ENCODE results near the gene ZNF831.

The ZNF831 gene

DNA sequence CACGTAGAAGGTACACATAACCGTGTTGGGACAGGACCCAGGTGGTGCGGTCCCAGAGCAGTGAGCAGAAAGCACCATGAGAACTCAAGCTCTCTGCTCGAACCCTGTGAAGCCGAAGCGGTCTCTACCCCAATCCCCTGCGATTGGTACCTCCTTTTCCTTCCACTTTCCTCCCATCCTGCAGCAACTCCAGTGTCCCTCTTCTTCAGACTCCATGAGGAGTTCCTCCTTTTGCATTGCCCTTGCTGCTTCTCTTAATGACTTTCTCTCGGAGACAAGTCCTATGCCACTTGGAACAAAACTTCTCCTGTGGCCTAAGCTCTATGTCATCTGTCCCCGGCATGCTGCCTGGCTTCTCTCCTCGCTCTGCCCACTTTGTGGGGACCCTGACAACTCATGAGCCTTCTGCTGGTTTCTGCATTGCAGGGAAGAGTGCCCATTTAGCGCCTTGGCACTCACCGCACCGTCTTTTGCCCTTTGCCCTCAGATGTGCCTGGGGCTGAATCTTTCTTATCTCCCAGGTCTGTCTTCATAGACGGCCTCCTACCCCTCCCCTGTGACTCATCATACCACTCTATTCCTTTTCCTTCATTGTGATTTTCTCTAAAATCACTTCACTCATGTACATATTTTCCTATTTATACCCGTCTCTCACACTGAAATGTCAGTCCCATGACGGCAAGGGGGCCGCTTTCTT is 9.2 kb upstream of the ZNF831 start:
- DNase-seq (ENCODE audit: low read depth, low spot score): no peak
- H3K27ac ChIP-seq: no peak overlapping the region

DNA sequence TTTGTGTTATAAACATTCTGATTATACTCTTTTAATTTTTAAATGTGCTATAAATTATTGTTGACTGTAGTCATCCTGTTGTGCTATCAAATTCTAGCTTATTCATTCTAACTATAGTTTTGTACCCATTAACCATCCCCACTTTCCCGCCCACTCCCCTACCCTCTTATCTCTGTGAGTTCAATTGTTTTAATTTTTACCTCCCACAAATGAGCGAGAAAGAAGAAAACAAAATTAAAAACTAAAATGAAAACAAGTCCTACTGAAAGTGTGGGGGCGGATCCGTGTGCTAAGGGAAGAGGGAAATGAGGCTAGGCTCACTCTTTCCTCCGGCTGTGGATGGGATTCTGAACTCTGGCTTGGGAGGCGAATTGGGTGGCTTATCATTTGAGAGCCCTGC is 6.6 kb upstream of the ZNF831 start:
- H3K27ac ChIP-seq: no peak overlapping the region
- DNase-seq (ENCODE audit: low read depth, low spot score): no peak

DNA sequence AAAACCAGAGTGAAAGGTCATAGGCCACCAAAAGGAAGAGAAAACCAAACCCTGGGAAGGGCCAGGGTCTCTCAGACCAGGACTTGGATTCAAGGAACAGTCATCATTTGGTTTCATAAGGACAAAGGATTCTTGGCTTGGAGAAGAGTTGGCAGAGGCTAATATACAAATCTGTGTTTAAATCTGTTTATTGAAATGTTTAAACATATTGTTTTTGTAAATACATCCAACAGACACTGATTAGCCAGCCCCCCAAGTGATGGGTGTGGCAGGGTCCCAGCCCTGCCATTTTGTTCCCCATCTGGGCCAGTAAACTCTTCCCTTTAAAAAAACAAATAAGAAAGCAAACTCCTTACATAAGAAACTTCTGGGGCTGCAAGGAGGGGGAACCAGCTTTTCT is 6.1 kb upstream of the ZNF831 start:
- H3K27ac ChIP-seq: no peak overlapping the region

DNA sequence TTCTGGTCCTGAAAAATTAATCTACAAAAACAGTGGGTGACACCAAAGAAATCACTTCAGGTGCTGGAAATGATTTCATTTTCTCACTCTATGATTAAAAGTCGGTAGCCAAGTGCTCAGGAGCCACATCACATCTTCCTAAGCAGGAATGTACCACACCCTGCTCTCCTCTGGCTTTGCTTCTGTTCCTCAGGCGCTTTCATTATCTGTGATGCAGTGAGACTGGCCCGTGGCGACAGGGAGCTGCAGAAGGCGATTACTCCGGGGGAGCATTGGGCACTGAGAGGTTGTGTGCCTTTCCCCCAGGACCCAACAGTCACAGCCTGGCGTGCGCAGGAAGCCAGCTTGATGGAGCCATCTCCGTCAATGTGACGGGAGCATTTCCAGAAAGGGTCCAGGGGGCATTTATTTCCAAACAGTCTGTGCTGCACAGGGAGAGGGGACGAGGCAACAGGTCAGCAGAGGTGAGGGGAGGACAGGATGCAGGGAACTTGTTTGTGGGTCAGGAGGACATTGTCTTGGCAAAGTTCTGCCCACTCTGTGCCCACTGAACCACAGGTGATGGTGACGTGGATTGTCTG is 5.6 kb upstream of the ZNF831 start:
- DNase-seq (ENCODE audit: low read depth, low spot score): no peak
- H3K27ac ChIP-seq: no peak overlapping the region

More for the DNA sequence above, 6.1 kb upstream of the ZNF831 start:
- DNase-seq (ENCODE audit: low read depth, low spot score): no peak

DNA sequence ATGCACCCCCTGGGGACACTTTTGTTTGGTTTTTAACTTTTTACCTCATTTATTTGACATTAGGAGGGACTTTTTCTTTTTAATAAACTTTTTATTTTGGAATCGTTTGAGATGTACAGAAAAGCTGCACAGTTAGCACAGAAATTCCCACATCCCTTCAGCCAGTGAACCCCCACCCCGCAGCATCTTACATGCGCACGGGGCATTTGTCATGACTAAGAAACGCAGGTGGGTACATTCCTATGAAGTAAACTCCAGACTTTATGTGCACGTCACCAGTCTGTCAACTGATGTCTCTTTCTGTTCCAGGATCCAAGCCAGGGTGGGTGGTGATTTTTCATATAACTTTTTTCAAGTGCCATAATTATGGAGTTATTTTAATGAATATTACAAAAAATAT is 4.9 kb upstream of the ZNF831 start:
- H3K27ac ChIP-seq: no peak overlapping the region
- DNase-seq (ENCODE audit: low read depth, low spot score): no peak

DNA sequence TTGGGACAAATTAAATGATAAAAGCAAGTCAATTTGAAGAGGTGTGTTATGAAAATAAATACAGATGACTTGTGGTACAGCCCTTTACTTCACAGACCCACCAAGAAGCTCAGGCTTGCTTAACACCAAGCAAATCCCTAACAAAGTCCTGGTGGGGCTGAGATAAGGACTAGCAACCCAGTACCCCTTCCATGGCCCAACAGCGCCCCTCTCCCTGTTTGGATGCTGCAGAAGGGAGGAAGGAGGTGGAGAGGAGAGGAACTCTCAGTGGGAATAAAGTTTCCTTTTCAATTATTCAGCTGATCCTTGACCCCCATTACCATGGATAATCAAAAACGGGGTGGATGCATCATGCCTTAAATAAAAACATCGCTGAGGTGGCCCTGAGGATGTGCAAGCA is 4.5 kb upstream of the ZNF831 start:
- no peak for DNase-seq (ENCODE audit: low read depth, low spot score)
- H3K27ac ChIP-seq: no peak overlapping the region

DNA sequence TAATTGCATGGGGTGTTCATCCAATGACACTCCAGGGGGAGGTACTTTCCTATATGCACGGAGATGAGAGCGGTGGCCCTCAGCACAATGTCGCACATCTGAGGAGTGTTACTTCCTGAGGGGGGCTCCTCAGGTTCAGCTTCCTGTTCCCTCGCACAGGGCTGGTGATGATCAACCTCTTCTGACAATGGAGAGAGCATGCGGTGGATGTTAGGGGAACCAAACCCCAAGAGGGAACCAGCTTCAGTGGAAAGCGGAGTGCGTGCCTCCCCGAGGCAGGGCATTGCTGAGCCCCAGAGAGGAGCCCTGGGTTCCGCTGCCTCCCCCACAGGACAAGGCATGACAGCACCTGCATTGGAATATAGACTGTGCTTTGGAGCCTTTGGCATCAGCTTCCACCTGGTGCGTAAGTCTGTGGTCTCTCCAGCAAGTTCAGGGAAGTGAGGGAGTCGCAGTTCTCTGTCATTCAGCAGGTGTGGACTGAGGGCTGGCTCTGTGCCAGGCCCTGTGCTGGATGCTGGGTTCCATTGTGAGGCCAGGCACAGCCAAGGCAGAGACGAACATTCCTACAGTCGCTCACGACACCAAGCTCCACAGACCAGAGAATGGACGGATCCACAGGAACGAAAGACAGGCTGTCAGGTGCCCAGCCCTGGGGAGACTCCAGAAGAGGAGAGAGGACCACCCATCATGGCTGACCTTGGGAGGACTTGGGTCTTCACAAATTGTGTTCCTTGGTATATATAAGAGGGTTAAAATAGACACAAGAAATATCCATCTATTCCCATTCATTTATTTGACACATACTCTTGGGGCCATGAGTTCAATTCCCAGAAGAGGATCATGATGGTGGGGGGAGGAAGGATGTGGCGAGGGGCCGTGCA is 3.9 kb upstream of the ZNF831 start:
- no peak for DNase-seq (ENCODE audit: low read depth, low spot score)
- no peak overlapping the region for H3K27ac ChIP-seq

GRCh38 chr20:59160389-59161115 is 3.1 kb upstream of the ZNF831 start:
- H3K27ac ChIP-seq: no peak overlapping the region
- no peak for DNase-seq (ENCODE audit: low read depth, low spot score)

GRCh38 chr20:59161721-59162120 is 1.9 kb upstream of the ZNF831 start:
- no peak for DNase-seq (ENCODE audit: low read depth, low spot score)
- H3K27ac ChIP-seq: no peak overlapping the region

GRCh38 chr20:59164686-59165391 is 1.2 kb downstream of the ZNF831 start:
- no peak overlapping the region for H3K27ac ChIP-seq
- no peak for DNase-seq (ENCODE audit: low read depth, low spot score)

DNA sequence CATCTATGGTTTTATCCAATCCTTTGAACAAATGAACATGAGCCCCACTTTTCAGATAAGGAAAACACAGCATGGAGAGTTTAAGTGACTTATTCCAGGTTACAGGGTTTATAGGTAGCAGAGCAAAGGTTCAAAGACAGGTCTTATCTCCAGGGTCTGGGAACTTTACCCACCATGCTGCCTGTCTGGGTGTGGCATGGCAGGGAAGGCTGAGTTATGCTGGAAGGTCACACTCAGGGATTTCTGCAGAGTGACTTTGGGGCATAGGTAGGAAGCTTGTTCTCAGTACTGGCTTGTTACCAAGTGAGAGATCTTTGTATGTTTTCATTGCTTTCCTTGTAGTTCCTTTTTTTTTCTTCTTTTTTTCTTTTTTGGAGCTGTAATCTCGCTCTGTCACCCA is 1.8 kb downstream of the ZNF831 start:
- no peak overlapping the region for H3K27ac ChIP-seq
- DNase-seq (ENCODE audit: low read depth, low spot score): no peak

GRCh38 chr20:59165891-59166709 is 2.5 kb downstream of the ZNF831 start:
- DNase-seq (ENCODE audit: low read depth, low spot score): no peak
- no peak overlapping the region for H3K27ac ChIP-seq

- DNase-seq (ENCODE audit: low read depth, low spot score): no peak
- no peak overlapping the region for H3K27ac ChIP-seq
These were observed 7.1 kb downstream of the ZNF831 start for GRCh38 chr20:59170406-59171349.

DNA sequence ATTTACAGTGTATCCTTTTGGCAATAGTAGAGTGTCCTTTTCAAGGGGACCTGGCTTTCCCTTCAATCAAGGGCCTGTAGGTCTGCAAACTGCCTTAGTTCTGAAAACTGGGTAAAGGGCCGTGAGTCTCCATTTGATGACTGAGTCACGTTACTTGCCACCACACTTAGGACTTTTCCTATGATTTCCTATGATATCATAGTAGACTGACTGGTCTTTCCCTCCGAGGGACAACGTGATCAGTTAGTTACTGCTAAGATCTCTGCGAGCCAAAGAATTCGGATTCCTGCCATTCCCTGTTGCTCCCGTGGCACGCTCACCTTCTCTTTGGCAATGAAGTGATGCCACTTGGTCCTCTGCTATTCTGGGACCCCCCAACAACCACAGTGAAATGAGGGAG is 8.4 kb downstream of the ZNF831 start:
- DNase-seq (ENCODE audit: low read depth, low spot score): no peak
- no peak overlapping the region for H3K27ac ChIP-seq

- no peak for DNase-seq (ENCODE audit: low read depth, low spot score)
- H3K27ac ChIP-seq: no peak overlapping the region
These were observed 10.4 kb downstream of the ZNF831 start for GRCh38 chr20:59173938-59174491.

DNA sequence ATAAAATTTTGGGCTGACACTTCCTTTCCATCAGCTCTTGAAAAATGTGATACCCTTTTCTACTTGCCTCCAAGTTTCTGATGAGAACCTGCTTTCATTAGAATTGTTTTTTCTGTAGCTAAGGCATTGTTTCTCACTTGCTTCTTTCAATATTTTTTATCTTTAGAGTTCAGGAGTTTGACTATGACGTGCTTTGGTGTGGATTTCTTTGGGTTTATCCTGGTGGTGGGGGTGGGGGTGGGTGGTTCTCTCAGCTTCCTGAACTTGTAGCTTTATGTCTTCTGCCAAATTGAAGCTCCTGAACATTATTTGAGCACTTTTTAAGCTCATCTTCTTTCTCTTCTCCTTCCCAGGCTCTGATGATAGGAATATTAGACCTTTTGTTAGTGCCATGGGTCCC is 11.4 kb downstream of the ZNF831 start:
- DNase-seq (ENCODE audit: low read depth, low spot score): no peak
- no peak overlapping the region for H3K27ac ChIP-seq

DNA sequence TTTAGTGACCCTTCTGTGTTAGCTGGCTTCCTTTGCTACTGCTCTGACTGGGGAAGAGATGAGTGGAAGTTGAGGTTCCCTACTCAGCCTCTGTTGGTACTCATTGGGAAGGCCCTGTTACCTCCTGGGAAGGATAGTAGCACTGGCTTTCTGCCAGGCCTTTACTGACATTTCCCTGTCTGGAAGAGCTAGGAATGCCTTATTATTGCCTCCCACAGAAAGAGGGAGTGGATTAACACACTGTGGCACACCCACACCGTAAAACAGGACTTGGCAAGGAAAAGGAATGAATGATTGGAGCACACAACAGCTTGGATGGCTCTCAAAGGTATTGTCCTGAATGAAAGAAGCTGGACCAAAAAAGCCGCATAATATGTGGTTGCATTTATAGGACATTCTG is 12.2 kb downstream of the ZNF831 start:
- DNase-seq (ENCODE audit: low read depth, low spot score): no peak
- no peak overlapping the region for H3K27ac ChIP-seq

DNA sequence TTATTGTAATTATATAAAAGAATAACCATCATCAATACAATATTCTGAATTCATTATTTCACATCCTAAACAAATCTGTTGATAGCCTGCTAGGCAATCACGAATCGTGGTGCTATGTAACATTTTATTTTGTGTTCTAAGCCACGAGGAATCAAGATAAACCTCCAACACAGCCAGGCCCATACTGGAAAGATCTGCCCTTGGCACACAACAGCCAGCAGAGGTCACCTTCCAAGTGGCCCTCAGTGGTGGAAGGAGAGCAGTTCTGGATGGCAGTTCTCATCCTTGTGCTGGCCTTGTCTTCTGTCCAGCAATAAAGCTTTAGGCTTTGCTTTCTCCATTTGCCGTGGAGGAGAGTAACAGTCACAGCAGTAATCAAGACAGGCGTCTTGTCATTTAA is 13.2 kb downstream of the ZNF831 start:
- H3K27ac ChIP-seq: no peak overlapping the region
- no peak for DNase-seq (ENCODE audit: low read depth, low spot score)
